Activated B cell treated with CpG ODN at 0.5 μM for 24 hours (primary cell): Measurements from ENCODE around the gene RNF225. TPM values are rescaled to one million over a fixed set of nuclear protein-coding genes. Genes with fewer than 3 reads are reported as not detected.
A peak's percentile ranks its signal among the peaks of the same experiment; 100 is the strongest.

ENCODE experiments used
- ATAC-seq: fragments of 200-7000 bp; cut with Tn5 transposase; one replicate; pipeline ENCODE4 v1.10.0; 2021; ENCODE audit warnings: low read depth, mild to moderate bottlenecking, moderate library complexity
- CTCF ChIA-PET: fragments of 350-600 bp; sonication (Branson Sonifier 250); formaldehyde crosslinking; loops from one replicate; lab custom pipeline; 2021; ENCODE audit warnings: antibody characterized with exemption; lab: Charles Lee
- POLR2A ChIA-PET: fragments of 350-600 bp; sonication (Branson Sonifier 250); formaldehyde crosslinking; loops from one replicate; lab custom pipeline; 2021; ENCODE audit warnings: antibody characterized with exemption; lab: Charles Lee
- DNase-seq: peaks from one replicate; pipeline ENCODE4 v3.0.0; 2022
- H3K27ac Mint-ChIP-seq: one replicate; pipeline ENCODE4 v1.8.0; 2020; ENCODE audit warnings: mixed read lengths
- H3K27me3 Mint-ChIP-seq: one replicate; pipeline ENCODE4 v1.8.0; 2021; ENCODE audit warnings: mixed read lengths
- H3K36me3 Mint-ChIP-seq: one replicate; pipeline ENCODE4 v1.8.0; 2021; ENCODE audit warnings: low read depth, mixed read lengths
- H3K4me1 Mint-ChIP-seq: one replicate; pipeline ENCODE4 v1.8.0; 2021; ENCODE audit warnings: mixed read lengths
- H3K4me3 Mint-ChIP-seq: one replicate; pipeline ENCODE4 v1.8.0; 2020; ENCODE audit warnings: mild to moderate bottlenecking, mixed read lengths
- H3K9me3 Mint-ChIP-seq: one replicate; pipeline ENCODE4 v1.8.0; 2020; ENCODE audit warnings: mixed read lengths
- CTCF ChIP-seq: fragments of 200-600 bp; IDR thresholded peaks from one replicate; pipeline ENCODE4 v1.8.0; 2022; ENCODE audit warnings: antibody characterized with exemption, mild to moderate bottlenecking
- intact Hi-C: fragments of 100-400 bp; cut with micrococcal nuclease; formaldehyde crosslinking; loops from one replicate; pipeline ENCODE4 v1.15.1; 2024
- total RNA-seq: library from RNA; stranded (reverse); gene quantifications from 2 replicates; pipeline ENCODE4 v1.2.3, GENCODE V29; 2022

The RNF225 gene
- total RNA-seq, 1 donor from 2014 or later = not detected

- TF ChIP-seq CTCF = no peak
- ChIA-PET POLR2A (interaction anchor here (0.6 to 5.0 kb wide), 6 partner anchors 25 to 132 kb away, joined by 4 to 40 read pairs (median 4); partner anchors contain the start of genes ERVK3-1, ZBTB45 and ZNF497), CTCF (no interaction called here)
- ATAC-seq = no peak
- Mint-ChIP-seq H3K36me3 (peaks cover 55% of the 10 kb centered on the region), H3K4me3 (peak overlapping the region; percentile 95), H3K27ac (peak overlapping the region; percentile 98), H3K9me3 (no peaks in the 10 kb centered on the region), H3K4me1 (peaks cover 43% of the 10 kb centered on the region), H3K27me3 (no peaks in the 10 kb centered on the region)
- intact Hi-C loops = no loop called here
- DNase-seq = no peak
Observed at GRCh38 chr19:58388175-58388526, 7.3 kb upstream of the RNF225 start.

GRCh38 chr19:58392945-58393724, 2.3 kb upstream of the RNF225 start:
- peaks cover 67% of the 10 kb centered on the region for H3K36me3 Mint-ChIP-seq
- H3K9me3 Mint-ChIP-seq = no peaks in the 10 kb centered on the region
- peaks cover 4% of the 10 kb centered on the region for H3K27me3 Mint-ChIP-seq
- DNase-seq = no peak
- POLR2A ChIA-PET = interaction anchor here (0.6 kb wide), 1 partner anchor 181 kb away, joined by 6 read pairs; no protein-coding TSS in a partner anchor
- H3K4me3 Mint-ChIP-seq = no peak overlapping the region
- TF ChIP-seq CTCF = no peak
- ATAC-seq = no peak
- H3K27ac Mint-ChIP-seq = no peak overlapping the region
- peaks cover 26% of the 10 kb centered on the region for H3K4me1 Mint-ChIP-seq
- CTCF ChIA-PET = no interaction called here
- intact Hi-C loops = no loop called here

GRCh38 chr19:58393725-58394033, 1.8 kb upstream of the RNF225 start:
- DNase-seq = no peak
- no peak overlapping the region for H3K4me3 Mint-ChIP-seq
- H3K36me3 Mint-ChIP-seq = peaks cover 61% of the 10 kb centered on the region
- no peak for ATAC-seq
- peaks cover 4% of the 10 kb centered on the region for H3K27me3 Mint-ChIP-seq
- peaks cover 21% of the 10 kb centered on the region for H3K4me1 Mint-ChIP-seq
- TF ChIP-seq CTCF = no peak
- ChIA-PET POLR2A (no interaction called here), CTCF (no interaction called here)
- intact Hi-C loops = no loop called here
- H3K27ac Mint-ChIP-seq = no peak overlapping the region
- no peaks in the 10 kb centered on the region for H3K9me3 Mint-ChIP-seq

- H3K9me3 Mint-ChIP-seq = no peaks in the 10 kb centered on the region
- no peak for ATAC-seq
- ChIA-PET CTCF (no interaction called here), POLR2A (interaction anchor here (0.7 kb wide), 1 partner anchor 180 kb away, joined by 3 read pairs; no protein-coding TSS in a partner anchor)
- peaks cover 4% of the 10 kb centered on the region for H3K27me3 Mint-ChIP-seq
- H3K4me1 Mint-ChIP-seq = peaks cover 15% of the 10 kb centered on the region
- H3K4me3 Mint-ChIP-seq = no peak overlapping the region
- peaks cover 52% of the 10 kb centered on the region for H3K36me3 Mint-ChIP-seq
- intact Hi-C loops = no loop called here
- no peak for TF ChIP-seq CTCF
- DNase-seq = no peak
- H3K27ac Mint-ChIP-seq = no peak overlapping the region
Observed at GRCh38 chr19:58394821-58395219, 636 bp upstream of the RNF225 start.

- POLR2A ChIA-PET = interaction anchor here (1.3 kb wide), 1 partner anchor 9 kb away, joined by 3 read pairs; the partner anchor contains the start of gene RPS5
- no peaks in the 10 kb centered on the region for H3K9me3 Mint-ChIP-seq
- H3K27ac Mint-ChIP-seq = no peak overlapping the region
- peaks cover 40% of the 10 kb centered on the region for H3K36me3 Mint-ChIP-seq
- peaks cover 6% of the 10 kb centered on the region for H3K27me3 Mint-ChIP-seq
- DNase-seq (no peak), ATAC-seq (no peak)
- intact Hi-C loops = no loop called here
- H3K4me3 Mint-ChIP-seq = no peak overlapping the region
- CTCF ChIA-PET = no interaction called here
- peaks cover 15% of the 10 kb centered on the region for H3K4me1 Mint-ChIP-seq
- TF ChIP-seq CTCF = no peak
Observed at GRCh38 chr19:58395979-58396627, 647 bp downstream of the RNF225 start.
